Measurements from ENCODE around the gene ARHGAP28.

Gene ARHGAP28, protein sequence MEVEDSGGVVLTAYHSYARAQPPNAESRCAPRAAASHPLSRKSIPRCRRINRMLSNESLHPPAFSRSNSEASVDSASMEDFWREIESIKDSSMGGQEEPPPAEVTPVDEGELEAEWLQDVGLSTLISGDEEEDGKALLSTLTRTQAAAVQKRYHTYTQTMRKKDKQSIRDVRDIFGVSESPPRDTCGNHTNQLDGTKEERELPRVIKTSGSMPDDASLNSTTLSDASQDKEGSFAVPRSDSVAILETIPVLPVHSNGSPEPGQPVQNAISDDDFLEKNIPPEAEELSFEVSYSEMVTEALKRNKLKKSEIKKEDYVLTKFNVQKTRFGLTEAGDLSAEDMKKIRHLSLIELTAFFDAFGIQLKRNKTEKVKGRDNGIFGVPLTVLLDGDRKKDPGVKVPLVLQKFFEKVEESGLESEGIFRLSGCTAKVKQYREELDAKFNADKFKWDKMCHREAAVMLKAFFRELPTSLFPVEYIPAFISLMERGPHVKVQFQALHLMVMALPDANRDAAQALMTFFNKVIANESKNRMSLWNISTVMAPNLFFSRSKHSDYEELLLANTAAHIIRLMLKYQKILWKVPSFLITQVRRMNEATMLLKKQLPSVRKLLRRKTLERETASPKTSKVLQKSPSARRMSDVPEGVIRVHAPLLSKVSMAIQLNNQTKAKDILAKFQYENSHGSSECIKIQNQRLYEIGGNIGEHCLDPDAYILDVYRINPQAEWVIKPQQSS

DNA sequence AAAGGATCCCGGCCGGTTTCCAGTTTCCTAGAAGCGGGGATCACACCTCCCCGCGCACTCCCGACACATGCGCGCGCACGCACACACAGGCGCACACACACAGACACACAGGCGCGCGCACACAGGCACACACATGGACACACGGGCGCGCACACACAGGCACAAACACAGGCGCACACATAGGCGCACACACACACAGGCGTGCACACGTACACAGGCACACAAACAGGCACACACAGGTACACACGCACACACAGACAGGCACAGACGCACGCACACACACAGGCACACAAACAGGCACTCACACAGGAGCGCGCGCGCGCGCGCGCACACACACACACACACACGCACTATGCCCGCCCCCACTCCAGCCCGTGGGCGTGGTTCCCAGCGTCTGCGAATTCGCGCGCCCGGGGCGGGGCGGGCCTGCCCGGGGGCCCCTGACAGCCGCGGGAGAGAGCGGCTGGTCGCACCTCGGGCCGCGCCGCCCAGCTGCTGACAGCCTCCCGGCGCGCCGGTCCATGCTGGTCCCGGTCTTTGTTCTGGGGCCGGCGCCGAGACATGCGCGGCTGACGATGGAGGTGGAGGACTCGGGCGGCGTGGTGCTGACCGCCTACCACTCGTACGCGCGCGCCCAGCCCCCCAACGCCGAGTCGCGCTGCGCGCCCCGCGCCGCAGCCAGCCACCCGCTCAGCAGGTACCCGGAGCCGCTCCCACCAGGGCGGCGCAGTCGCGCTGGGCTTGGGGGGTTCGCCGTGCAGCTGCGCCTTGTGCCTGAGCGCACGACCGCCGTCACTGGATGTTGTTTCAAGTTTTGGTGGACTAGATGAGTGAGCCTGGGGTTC, at the start of gene ARHGAP28:
TSS of gene ARHGAP28 (plus strand) at position 470 of the 845 bp plus-strand sequence. CDS start at position 576, 106 bp downstream.
- peak; percentile 31 for DNase-seq

DNA sequence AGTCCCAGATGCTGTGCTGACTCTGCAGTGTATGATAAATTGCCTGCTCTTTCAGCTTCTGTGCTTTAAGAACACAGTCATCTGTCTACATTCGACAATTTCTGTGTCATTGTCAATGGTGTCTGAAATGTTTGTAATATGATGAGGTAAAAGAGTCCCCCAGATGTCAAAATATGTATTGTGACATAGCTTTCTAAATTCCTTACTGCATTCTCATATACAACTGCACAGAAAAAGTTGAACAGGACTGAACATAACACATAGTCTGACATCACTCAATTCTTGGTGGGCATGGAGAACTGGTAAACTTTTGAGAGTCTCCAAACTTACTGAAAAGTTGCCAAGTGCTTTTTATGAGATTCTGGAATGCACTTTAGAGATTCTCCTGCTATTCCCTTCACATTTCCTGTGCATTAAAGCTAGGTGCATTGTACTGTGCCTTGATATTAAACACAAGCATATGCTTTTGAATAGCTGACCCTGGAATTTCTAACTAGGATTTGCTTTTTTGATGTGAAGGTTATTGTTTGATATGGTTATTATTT, 48.1 kb upstream of the ARHGAP28 start:
- no peak for DNase-seq

DNA sequence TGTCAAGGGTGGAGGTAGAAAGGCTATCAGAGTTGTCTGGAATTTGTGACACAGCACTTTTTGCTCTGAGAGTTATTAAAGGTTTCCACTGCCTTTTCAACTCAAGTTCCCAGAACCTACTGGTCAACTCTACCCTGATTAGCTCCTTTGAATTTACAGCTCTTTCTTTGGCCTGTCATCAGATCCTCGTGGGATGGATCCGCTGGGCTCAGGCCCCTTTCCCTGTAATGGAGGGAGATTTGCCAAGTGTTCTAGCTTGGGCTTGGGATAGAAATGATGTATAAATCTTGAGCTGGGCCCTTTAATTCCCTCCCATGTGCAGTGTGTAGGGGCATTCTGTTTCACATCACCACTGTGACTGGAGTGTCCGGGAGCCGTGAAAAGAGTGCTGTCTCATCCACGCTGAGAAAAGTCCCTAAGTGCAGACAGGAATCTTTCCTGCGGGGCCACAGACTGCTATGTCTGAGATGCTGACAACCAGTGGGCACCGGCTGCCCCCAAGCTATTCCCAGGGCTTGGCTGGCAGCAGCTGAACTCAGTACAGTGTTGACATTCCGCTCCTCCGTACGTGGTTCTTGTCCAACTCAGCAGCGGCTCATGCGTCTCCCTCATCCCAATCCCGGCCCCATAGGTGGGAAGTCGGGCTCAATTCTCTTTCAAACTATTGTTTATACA, 46.9 kb upstream of the ARHGAP28 start:
- no peak for DNase-seq

DNA sequence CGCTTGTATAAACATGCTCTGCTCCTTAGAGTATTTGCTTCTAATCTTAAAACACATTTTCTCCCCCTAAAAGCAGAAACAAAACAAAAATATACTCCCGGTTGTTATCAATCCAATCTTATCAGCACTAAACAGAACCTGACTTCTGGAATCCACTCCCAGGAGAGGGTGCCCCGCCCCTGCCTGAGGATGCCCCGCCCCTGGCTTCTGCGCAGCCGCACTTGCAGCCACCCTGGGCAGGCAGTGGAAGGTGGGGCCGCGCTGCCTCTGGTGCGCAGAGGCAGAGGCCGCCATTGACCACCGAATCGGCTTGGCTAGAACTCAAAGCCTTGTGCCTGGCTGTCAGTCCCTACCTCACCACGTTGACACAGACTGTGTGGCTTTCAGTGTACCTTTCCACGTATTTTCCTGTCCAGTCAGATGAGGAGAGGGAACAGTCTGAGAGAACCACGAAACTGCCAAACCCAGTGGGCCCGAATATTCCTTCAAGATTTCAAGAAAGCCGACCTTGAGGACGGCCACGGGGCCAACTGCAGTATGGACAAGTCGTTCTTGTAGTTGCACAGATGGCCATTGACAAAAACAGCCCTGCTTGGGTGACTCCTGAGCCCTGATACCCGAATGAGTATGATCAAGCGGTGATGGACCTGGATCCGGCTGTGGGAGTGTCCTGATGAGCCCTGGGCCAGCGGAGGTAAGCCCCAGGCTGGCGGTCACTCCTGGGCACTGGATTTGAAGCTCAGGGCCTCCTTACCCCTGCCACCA, 46.2 kb upstream of the ARHGAP28 start:
- DNase-seq, result no peak

DNA sequence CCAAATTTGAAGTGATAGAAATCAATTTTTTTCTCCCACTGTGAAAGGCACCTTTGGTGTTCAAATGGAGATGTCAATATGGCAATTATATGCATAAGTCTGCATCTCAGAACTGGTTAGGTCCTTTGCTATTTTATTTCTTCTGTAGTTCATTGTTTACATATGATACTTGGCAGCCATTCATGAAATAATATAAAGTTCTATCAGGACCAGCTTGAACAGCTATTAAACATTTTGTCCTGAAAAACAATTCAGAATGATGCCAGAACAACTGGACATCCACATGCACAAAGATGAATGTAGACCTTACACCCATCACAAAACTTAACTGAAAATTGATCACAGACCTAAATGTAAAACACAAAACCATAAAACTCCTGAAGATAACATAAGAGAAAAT, 41.8 kb upstream of the ARHGAP28 start:
- DNase-seq, result no peak

DNA sequence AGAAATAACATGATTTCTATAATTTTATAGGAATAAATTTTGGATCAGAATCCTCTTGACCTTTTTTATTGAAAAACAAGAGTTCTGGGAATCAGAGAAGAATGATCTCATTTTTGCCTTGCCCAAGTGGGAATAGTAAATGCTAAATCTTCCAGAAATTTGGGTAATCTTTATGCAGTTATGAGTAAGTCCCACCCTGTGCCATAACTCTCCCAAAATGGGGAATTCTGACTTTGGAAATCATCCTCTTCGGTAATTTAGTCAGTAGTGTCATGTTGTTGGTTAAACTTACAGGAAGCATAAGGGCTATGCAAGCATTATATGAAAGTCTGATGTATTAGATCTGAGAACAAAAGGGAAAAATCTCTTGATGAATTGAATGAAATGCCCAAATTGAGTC, 20.6 kb upstream of the ARHGAP28 start:
- DNase-seq, result no peak

DNA sequence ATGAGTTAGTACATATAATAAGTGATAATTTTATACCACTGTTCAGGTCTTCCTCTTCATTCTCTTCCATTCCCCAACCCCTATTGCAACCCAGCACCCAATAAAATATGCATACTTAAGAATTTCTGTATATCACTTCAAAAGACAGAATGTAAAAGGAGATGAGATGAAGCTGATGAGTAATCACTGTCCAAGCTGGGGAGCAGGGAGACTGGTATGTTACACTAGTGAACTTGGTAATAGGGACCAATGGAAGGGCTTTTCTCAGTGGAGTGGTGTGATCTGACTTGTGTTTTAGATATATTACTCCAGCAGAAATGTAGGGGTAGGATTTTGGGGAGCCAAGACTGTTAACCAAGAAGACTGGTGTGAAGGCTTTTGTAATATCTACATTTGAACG, 18.0 kb upstream of the ARHGAP28 start:
- DNase-seq, result no peak

DNA sequence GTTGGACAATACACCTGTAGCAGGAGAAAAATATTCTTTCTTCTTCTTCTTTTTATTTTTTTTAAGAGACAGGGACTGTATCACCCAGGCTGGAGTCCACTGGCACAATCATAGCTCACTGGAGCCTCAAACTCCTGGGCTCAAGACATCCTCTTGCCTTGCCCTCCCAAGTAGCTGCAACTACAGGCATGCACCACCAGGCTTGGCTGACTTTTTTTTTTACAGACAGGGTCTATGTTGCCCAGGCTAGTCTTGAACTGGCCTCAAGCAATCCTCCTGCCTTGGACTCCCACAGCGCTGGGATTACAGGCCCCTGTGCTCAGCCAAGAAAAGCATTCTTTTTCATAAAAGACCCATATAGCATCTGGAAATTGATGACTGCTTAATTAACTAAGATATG, 17.1 kb upstream of the ARHGAP28 start:
- no peak for DNase-seq

DNA sequence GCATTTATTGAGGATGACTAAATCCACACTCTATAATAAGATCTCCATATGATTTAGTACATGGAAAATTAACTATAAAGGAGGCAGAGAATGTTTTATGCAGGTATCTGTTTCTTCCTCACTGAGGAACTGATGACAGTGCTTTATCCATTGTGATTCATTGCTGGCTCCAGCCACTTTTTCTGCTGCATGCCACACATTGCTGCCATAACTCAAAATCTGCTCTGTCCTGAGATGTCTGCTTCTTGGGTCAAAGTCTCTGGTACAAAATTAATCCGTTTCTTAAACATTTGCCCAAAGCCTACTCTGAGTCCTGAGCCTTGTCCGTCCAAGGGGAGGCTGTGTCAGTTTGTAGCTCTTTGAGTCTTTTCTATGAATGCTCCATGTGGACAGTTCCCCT, 15.5 kb upstream of the ARHGAP28 start:
- no peak for DNase-seq

DNA sequence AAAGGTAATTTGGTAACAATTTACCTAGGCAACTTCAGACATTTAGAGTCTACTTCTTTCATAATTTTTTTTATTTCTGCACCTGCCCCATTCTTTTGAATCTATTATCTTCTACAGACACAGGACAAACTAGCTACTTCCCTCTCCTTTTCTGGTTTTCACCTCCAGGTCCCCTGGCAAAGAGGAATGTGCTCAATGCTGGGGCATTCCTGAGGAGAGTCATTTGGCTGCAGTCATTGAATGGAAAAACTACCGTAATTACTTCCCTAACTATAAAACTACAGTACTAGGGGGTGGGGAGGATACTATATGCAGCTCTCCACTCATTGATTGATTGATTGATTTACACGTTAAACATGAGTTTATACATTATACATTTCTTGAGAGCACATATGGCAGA, 11.2 kb upstream of the ARHGAP28 start:
- no peak for DNase-seq

DNA sequence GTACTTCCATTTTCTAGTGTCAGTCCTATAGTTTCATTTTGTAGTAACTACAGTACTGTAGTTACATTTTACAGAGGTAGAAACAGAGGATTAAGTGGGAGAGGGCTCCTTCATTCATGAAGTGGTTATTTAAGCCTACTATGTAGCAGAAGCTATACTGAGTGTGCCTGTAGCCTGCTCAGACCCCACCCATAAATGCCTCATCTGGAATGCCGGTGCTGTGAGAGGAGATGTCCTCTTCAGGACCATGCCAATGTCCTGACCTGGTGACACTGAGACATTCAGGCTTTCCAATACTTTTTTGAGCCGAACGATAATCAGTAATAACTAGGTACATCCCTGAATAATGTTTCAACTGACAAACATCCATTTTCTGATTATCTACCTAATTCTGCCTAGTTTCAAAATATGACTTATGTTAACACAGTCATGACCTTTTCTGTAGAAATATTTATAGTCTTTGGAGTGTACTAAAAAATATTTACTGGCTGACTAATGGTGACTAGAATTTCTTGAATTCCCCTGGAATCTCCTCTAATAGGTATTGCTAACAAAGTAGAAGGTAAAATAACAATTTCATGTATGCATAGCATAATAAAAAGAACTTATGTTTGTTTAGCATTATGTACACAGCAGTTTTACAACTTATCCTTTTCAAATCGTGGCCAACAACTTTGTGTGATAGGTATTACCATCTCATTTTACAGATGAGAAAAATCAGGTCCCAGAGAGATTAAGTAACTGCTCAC, 10.2 kb upstream of the ARHGAP28 start:
- no peak for DNase-seq

DNA sequence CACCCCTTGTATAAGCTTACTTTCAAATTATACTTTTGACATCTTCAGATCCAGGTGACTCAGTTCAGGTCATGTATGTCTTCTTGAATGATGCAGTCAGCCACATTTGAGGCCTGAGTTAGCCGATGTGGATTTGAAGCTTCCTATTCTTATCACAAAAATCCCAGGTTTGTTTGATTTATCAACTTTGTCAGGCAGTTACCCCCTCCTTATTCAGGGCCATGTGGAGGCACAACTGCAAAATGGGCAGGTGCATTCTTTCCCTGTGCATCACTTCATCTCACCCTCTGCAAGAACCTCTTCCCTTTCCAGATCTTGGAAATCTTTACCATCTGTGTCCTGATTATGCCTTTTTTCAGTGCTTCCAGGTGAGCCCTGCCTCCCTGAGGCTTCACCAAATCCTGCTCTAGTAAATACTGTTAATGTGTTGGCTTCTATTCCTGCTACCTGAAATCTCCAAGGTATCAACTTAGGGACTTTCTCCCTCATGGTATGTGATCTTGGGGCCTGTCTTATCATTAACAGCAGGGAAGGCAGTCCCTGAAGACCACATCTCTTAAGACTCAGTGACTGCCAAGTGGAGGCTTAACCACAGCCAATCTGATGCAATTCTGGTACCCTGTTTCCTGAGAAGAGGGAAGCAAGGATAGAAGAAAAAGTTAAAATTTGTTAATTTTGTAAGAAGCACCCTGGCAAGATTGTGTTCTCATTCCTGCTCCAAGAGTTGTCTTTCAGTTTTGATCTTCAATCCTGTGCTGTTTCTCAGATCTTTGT, 9.4 kb upstream of the ARHGAP28 start:
- DNase-seq, result no peak

DNA sequence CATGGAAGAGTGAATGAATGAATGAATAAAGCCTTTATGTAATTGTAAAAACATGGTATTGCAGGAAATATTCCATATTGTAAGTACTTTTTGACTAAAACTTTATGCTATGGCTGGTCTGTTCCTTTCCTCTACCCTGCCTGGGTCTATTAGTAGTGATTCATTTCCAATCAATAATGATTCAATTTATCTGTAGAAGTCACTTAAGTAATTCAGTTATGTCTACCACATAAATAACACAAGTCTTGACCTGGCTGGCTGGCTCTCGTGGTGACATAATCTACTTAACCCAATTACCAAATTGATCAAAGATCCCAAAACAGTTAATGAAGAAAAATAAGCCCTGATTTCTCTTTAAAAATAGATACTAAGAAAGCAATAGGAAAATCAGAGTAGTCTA, 7.8 kb upstream of the ARHGAP28 start:
- DNase-seq, result no peak

DNA sequence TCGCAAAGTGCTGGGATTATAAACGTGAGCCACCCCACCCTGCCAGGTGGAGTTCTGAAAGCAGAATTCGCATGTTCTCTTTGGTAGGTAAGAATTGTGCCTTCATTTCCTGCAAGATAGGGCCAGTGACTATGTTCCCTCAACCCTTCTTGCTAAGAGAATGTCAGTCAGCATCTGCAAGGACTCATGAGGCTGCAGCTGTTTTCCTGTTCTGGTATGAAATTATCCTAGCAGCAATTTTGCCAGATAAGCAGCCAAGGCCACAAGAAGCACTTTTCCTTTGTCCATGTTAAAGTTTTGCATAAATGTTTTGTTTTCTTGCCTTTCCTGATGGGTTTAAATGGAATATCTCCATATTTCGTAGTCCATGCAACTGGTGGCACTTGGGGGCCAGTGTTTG, 6.8 kb upstream of the ARHGAP28 start:
- DNase-seq, result no peak

DNA sequence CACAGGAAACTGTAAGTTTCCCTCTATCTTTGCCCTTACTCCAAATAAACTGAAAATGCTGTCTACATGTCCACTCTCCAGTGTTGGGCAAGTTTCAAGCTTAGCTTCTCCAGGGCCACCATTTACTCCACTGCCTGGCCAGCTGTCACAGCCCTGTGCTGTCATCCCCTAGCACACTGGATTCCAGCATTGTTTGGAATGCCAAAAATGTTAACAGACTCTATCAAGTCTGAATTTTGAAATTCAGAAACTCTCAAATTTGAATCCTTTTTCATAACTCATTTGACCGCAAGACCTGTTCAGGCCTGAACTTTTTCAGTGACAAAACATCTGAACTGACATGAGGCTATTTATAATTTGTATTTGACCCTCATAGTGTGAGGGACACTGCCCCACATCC, 5.2 kb upstream of the ARHGAP28 start:
- DNase-seq, result no peak

DNA sequence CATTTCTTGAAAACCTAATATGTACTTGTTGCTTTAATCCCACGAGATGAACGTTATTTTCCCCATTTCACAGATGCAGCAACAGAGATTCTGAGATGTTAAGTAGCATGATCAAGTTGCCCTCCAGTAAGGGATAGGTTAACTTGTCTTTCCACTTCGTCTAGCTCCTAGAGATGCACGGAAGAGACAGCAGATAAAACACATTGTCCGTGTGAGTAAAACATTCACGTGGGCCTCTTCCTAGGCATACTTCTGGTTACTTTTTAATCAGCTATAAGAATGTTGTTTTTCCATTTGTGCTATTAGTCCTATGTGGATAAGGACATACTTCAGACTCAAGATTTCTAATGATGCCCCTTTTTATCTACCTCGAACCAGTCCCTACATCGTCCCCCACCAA, 1.2 kb upstream of the ARHGAP28 start:
- no peak for DNase-seq

DNA sequence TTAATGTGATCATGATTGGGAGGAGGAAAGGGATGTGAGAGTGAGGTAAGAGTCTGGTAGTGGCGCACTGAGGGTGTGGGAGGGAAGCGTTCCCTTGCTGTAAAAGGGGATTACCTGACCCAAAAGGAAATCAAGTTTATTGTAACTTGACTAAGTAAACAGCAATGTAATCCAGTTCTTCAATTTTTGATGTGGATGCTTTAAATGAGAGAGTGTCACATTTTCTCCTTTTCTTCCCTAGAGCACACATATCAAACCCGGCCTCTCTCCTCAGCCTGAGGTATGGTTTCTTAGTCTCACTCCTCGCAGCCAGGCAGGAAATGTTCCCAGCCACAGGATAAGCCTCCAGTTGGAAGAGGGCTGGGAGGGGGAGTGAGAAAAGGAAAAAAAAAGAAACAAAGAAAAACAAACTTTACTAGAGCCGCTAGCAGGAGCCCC, 688 bp upstream of the ARHGAP28 start:
- no peak for DNase-seq

DNA sequence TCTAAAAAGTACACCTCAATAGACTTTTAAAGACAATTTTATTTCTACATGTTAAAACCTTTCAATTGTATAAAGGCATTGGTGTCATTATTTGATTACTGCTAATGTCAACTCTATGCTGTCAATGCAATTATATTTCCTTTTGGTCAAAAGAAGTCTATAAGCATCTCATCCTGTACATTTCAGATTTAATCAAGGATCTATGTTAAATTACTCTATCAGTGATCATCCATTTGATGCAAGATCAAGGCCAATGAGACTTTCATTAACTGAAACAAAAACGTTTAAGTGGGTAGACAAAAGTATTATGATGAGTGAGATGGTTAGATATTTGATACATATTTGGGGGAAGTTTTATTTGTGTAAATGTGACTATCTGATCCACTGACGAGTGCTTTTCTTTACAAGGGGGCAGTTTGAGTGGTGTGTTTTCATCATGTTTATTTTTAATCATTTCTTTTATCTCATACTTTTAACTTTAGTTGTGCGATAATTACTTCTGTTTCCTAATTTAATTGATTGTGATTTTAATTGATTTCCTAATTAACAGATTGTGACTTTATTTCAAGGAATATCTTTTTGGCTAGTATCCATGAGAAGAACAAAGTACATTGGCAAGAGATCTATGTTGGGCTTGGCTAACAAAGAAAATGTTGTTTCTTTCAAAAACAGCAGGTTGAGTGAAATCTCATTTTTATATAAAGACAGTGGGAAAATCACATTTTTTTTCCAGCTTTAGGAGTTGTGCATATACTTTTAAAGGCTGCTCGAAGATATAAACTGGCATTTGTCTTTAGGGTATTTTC, 1.1 kb downstream of the ARHGAP28 start:
- no peak for DNase-seq

DNA sequence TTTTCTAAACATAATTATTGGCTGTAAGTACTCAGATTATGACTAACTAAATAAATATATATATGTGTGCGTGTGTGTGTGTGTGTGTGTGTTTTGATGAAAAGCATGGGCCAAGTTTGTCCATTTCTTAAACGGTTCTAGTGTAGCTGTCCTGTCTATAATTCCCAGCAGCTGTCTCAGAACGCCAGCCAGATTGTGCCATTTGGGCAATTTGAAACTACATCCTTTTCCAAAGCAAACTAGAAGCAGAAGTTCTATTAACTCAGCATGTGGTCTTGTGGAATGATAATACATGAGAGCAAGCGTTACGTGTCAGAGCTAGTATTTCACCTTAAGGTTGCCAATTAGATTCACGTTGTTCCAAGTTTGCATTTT, 1.7 kb downstream of the ARHGAP28 start:
- DNase-seq, result no peak
